Inflammatory macrophage (primary cell): Measurements from ENCODE around the gene AIFM2.
"Not testable (repeated sequence)": the region's sequence is repeated elsewhere in the genome, so short reads cannot be mapped to it uniquely, and the experiment has no call there.

Experiments used
- DNase-seq, 2 donors: peaks; one replicate each; pipeline ENCODE4 v3.0.0-alpha.2; 2020 to 2022

Gene AIFM2

DNA sequence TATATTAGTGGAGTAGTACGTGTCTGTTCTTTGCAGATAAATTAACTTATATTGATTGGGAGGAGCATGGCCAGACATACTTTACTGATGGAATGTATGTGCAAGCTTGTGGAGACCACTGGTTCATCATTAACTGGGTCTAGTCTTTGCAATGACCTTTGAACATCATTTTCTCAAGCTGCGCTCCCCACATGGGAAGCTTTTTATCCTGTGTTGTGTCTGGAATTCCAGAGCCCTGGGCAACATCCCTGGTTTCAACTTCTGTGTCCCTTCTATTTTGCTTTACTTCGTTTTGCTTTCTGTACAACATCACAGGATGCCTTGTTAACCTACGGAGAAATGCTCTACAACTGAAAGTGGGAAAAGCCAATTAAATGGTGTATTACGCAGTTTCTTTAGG, 41.7 kb downstream of the AIFM2 start:
- no peak for DNase-seq

GRCh38 chr10:70090013-70090412, 42.6 kb downstream of the AIFM2 start:
- DNase-seq: no peak

DNA sequence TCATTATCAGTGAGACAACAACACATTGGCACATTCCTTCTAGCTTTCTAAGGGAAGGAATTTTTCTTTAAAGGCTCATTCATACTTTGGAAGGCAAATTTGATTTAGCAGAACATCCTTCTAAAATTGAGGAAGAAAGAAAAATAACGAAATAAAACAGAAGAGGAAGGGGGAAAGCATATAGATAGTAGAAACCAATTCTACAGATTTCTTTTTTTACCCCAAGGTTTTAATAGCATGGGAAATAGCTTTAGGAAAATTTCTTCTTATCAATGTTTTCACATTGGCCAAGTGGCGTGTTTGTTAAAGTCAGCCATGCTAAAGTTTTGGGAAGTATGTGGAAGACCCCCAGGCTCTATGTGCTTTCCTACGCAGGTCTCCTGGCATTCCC, 44.3 kb downstream of the AIFM2 start:
- DNase-seq: no peak

DNA sequence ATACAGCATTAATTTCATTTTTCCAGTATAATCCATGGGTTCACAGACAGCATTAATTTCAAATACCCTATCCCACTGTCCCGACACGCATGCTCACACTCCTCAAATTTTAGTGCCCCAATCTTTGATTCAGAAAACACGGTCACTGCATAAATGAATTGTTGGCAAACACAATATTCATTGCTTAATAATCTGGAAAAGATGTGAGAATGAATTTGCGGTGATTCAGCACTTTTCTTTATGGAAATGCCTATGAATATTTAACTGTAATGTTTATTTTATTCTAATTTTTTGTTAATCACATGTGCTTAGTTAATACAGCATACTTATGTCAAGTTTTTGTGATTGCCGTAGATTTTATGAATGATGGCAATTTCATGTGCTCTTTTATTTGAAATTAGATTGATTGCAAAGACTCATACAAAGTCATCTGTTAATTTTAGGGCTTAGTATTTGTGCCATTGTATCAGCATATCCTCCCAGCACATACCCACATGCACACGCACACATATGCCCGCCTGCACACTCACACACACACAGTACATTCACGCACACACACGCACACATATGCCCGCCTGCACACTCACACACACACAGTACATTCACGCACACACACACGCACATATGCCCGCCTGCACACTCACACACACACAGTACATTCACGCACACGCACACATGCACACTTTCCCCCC, 44.9 kb downstream of the AIFM2 start:
- DNase-seq: no peak

GRCh38 chr10:70085975-70086613, 46.5 kb downstream of the AIFM2 start:
- no peak for DNase-seq

DNA sequence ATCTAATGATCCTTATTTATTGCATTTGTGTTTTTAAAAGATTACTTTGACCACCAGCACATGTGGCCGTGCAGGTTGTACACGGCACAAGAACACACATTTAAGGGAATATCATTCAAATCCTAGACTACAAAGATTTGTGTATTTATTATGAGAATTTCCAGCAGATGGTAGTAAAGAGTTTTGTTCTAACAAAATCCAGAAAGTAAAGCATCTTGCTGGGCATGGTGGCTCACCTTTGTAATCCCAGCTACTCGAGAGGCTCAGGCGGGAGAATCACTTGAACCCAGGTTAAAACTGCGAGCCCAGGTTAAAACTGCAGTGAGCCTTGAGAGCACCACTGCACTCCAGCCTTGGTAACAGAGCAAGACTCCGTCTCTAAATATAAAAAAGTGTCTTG, 48.4 kb downstream of the AIFM2 start:
- DNase-seq: no peak

DNA sequence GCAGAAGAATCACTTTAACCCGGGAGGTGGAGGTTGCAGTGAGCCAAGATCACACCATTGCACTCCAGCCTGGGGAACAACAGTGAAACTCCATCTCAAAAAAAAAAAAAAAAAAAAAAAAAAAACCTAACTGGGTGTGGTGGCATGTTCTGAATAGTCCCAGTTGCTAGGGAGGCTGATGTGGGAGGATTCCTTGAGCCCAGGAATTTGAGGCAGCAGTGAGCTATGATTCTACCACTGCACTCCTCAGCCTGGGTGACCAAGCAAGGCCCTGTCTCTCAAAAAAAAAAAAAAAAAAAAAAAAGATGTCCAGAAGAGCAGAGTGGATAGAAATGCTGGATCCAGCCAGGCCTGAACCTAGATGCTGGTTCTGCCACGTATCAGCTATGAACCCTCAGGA, 51.8 kb downstream of the AIFM2 start:
- DNase-seq: not testable (repeated sequence)

- no peak for DNase-seq
These were observed 53.7 kb downstream of the AIFM2 start for GRCh38 chr10:70078937-70079336.

GRCh38 chr10:70078329-70078728, 54.3 kb downstream of the AIFM2 start:
- DNase-seq: no peak

GRCh38 chr10:70074971-70075370, 57.7 kb downstream of the AIFM2 start:
- no peak for DNase-seq

DNA sequence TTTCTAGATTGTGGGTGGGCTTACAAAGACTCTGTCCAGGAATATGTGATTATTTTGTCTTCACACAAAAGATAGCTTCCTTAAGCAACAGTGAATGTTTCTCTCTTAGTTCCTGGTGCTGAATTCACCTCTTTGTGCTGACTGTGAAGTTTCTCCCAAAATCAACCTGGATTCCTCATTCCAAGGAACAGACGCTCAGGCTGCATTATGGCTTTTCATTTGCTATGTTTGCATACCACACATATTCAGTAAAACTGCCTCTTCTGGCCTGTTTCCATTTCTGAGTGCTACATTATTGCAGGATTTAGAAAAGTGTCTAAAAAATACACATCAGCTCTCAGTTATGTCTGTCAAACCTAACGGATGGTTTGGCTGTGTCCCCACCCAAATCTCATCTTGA, 58.5 kb downstream of the AIFM2 start:
- no peak for DNase-seq

- DNase-seq: no peak
These were observed 61.8 kb downstream of the AIFM2 start for GRCh38 chr10:70070834-70071233.

GRCh38 chr10:70069346-70069745, 63.3 kb downstream of the AIFM2 start:
- no peak for DNase-seq

DNA sequence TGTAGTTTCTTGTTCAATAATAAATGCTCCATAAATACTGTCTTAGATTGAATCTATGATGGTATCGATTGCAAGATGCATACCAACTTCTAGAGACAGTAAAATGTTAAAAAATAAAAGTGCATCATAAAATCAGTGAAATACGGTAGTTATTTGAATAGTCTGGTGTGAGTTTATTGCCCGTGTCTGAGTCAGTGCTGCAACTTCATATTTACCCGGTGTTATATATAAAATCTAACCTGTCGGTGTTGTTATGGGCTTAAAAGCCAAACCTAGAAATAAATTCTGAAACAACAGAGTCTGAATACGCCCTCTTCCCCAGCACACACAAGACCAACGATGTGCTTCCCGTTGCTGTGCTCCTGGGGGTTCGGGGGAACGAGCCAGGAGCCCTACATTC, 63.7 kb downstream of the AIFM2 start:
- no peak for DNase-seq

GRCh38 chr10:70067586-70067985, 65.0 kb downstream of the AIFM2 start:
- no peak for DNase-seq

DNA sequence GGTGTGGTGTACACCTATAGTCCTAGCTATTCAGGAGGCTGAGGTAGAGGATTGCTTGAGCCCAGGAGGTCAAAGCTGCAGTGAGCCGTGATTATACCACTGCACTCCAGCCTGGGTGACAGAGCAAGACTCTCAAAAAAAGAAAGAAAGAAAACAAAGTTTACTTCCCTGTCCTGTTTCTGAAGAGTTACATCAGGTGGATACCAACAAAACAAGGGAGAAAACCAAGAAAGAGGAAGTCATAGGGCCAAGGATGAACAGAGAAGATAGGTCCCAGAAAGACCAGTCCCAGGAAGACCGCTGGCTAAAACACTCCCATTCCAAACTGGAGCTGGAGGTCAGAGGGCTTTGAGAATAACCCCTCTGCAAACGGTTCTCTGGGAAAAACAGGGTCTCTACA, 66.4 kb downstream of the AIFM2 start:
- DNase-seq: peak in 1 of 2 donors; percentile 12

DNA sequence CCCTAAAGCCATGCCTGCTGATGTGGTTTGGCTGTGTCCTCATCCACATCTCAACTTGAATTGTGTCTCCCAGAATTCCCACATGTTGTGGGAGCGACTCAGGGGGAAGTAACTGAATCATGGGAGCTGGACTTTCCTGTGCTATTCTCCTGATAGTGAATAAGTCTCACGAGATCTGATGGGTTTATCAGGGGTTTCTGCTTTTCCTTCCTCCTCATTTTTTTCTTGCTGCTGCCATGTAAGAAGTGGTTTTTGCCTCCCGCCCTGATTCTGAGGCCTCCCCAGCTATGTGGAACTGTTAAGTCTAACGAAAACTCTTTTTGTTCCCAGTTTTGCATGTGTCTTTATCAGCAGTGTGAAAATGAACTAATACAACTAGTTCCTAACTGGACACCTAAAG, 68.1 kb downstream of the AIFM2 start:
- DNase-seq: peak; percentile 33 to 61

DNA sequence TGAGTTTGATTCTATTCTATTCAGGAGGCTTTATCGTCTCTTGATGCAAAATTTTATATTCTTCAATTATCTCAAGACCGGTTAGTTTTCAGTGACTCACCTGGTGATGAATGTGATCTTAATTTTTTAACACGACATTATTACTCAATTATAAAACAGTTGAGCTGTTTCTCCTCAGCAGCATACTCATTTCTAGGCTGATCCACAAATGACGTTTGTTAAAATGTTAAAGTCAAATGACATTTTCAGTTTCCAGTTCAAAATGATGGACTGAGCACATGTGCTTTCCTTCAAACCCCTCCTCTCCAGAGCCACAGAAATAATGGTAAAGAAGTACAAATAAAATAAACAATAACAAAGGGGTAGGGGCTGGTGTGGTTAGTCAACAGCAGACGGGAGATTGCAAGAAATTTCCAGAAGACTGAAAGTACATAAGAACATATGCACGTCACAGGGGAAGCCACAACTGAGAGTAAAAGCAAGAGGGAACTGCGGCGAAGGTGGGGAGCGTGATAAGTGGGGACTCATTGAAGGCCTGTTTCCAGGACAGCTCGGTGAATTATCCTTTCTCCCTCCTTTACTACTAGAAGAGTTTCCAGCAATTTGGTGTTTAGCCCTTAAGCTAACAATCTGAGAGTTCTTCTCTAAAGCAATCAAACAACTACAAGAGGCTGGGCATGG, 69.1 kb downstream of the AIFM2 start:
- no peak for DNase-seq
